Hepatocyte (in vitro differentiated cells): Measurements from ENCODE around the gene RPL11. TPM values are rescaled to one million over a fixed set of nuclear protein-coding genes. Genes with fewer than 3 reads are reported as not detected.

Source experiments
- DNase-seq: peaks from one replicate; pipeline ENCODE4 v3.0.0-alpha.2; 2016; ENCODE audit warnings: low spot score
- H2AFZ ChIP-seq: fragments of 200-600 bp; sonication (generic); 2 replicates; pipeline ENCODE4 v1.6.0; 2016; ENCODE audit warnings: antibody characterized with exemption, mild to moderate bottlenecking
- H3K27ac ChIP-seq: fragments of 200-600 bp; sonication (generic); 2 replicates; pipeline ENCODE4 v1.5.1; 2016; ENCODE audit warnings: mild to moderate bottlenecking
- H3K27me3 ChIP-seq: fragments of 200-600 bp; sonication (generic); 2 replicates; pipeline ENCODE4 v1.6.1; 2016
- H3K36me3 ChIP-seq: fragments of 200-600 bp; sonication (generic); replicated peaks from 2 replicates; pipeline ENCODE4 v1.5.1; 2016; ENCODE audit warnings: low read depth; ENCODE audit not compliant: insufficient read depth
- H3K4me1 ChIP-seq: fragments of 200-600 bp; sonication (generic); 2 replicates; pipeline ENCODE4 v1.5.1; 2016; ENCODE audit warnings: mild to moderate bottlenecking, moderate library complexity; ENCODE audit not compliant: insufficient read depth
- H3K4me2 ChIP-seq: fragments of 200-600 bp; sonication (generic); 2 replicates; pipeline ENCODE4 v1.6.0; 2016
- H3K4me3 ChIP-seq: fragments of 200-600 bp; sonication (generic); 2 replicates; pipeline ENCODE4 v1.5.1; 2016; ENCODE audit warnings: mild to moderate bottlenecking
- H3K79me2 ChIP-seq: fragments of 200-600 bp; sonication (generic); 2 replicates; pipeline ENCODE4 v1.6.0; 2017; ENCODE audit warnings: mild to moderate bottlenecking
- H3K9me2 ChIP-seq: fragments of 200-600 bp; sonication (generic); replicated peaks from 2 replicates; pipeline ENCODE4 v1.6.0; 2017; ENCODE audit warnings: mild to moderate bottlenecking; ENCODE audit not compliant: insufficient read depth
- H3K9me3 ChIP-seq: fragments of 200-600 bp; sonication (generic); 2 replicates; pipeline ENCODE4 v1.5.1; 2016; ENCODE audit warnings: low read depth, mild to moderate bottlenecking
- H4K20me1 ChIP-seq: fragments of 200-600 bp; sonication (generic); 2 replicates; pipeline ENCODE4 v1.6.0; 2016; ENCODE audit warnings: mild to moderate bottlenecking; ENCODE audit not compliant: insufficient read depth, poor library complexity, severe bottlenecking
- CTCF ChIP-seq: fragments of 200-600 bp; sonication (generic); IDR thresholded peaks from 2 replicates; pipeline ENCODE4 v1.5.1; 2016; ENCODE audit warnings: antibody characterized with exemption, mild to moderate bottlenecking; ENCODE audit not compliant: poor library complexity
- EZH2 ChIP-seq: fragments of 200-600 bp; sonication (generic); IDR thresholded peaks from 2 replicates; pipeline ENCODE4 v1.6.1; 2016; ENCODE audit warnings: antibody characterized with exemption, mild to moderate bottlenecking, borderline replicate concordance
- EZH2phosphoT487 ChIP-seq: fragments of 200-600 bp; sonication (generic); IDR thresholded peaks from one replicate; pipeline ENCODE4 v1.6.1; 2018; ENCODE audit warnings: antibody characterized with exemption, mild to moderate bottlenecking, low read depth, moderate library complexity; ENCODE audit not compliant: unreplicated experiment, severe bottlenecking
- WGBS: methylation state at CpG from one replicate; pipeline ENCODE4 v1.1.6; 2016; ENCODE audit warnings: low lambda C conversion rate; ENCODE audit errors: missing lambda C conversion rate; 5-methylcytosine and 5-hydroxymethylcytosine counted together
- polyA plus RNA-seq: library from polyadenylated mRNA; unstranded; fragments of >200 nt; fragmentation: Nextera tagmentation; extraction: Ambion mirVana; gene quantifications from 2 replicates; pipeline ENCODE4 v1.2.1, GENCODE V29; 2016
- total RNA-seq: library from RNA; depleted of rRNA; stranded (reverse); fragments of >200 nt; gene quantifications from 2 replicates; pipeline ENCODE4 v1.2.3, GENCODE V29; 2014

RPL11 gene
- total and polyA plus RNA-seq, 2 experiments from 2014 or later, result 526 to 862 TPM

- no peak overlapping the region for H3K27ac ChIP-seq
- TF ChIP-seq CTCF, result no peak
- TF ChIP-seq EZH2phosphoT487, result no peak
- no peak for TF ChIP-seq EZH2
- peaks cover 98% of the 10 kb centered on the region for H3K79me2 ChIP-seq
- no peak for DNase-seq
- peaks cover 26% of the 10 kb centered on the region for H3K4me1 ChIP-seq
- no peak overlapping the region for H2AFZ ChIP-seq
- H4K20me1 ChIP-seq, result peaks cover 86% of the 10 kb centered on the region
- H3K27me3 ChIP-seq, result no peaks in the 10 kb centered on the region
- H3K9me3 ChIP-seq, result no peaks in the 10 kb centered on the region
- 84% methylated on average over 6 of the region's 6 CpGs for WGBS
- H3K9me2 ChIP-seq, result no peaks in the 10 kb centered on the region
- H3K4me2 ChIP-seq, result no peak overlapping the region
- H3K36me3 ChIP-seq, result peaks cover 5% of the 10 kb centered on the region
- H3K4me3 ChIP-seq, result no peak overlapping the region
Measured at GRCh38 chr1:23696335-23696989, 4.9 kb downstream of the RPL11 start.

- H3K9me3 ChIP-seq, result no peaks in the 10 kb centered on the region
- no peaks in the 10 kb centered on the region for H3K27me3 ChIP-seq
- peaks cover 20% of the 10 kb centered on the region for H3K4me1 ChIP-seq
- peaks cover 5% of the 10 kb centered on the region for H3K36me3 ChIP-seq
- peaks cover 91% of the 10 kb centered on the region for H3K79me2 ChIP-seq
- H3K9me2 ChIP-seq, result no peaks in the 10 kb centered on the region
- TF ChIP-seq CTCF (no peak), EZH2phosphoT487 (no peak), EZH2 (no peak)
- WGBS, result 94% methylated on average over 5 of the region's 5 CpGs
- H4K20me1 ChIP-seq, result peaks cover 73% of the 10 kb centered on the region
- no peak for DNase-seq
- no peak overlapping the region for H3K4me2 ChIP-seq
- H2AFZ ChIP-seq, result no peak overlapping the region
- no peak overlapping the region for H3K4me3 ChIP-seq
- H3K27ac ChIP-seq, result no peak overlapping the region
Measured at GRCh38 chr1:23698466-23698865, 6.9 kb downstream of the RPL11 start.

GRCh38 chr1:23699280-23700179, 7.9 kb downstream of the RPL11 start:
- H3K9me3 ChIP-seq, result no peaks in the 10 kb centered on the region
- H4K20me1 ChIP-seq, result peaks cover 70% of the 10 kb centered on the region
- H3K27me3 ChIP-seq, result no peaks in the 10 kb centered on the region
- no peak for TF ChIP-seq EZH2
- TF ChIP-seq EZH2phosphoT487, result no peak
- no peak for TF ChIP-seq CTCF
- no peak overlapping the region for H3K4me2 ChIP-seq
- H3K79me2 ChIP-seq, result peaks cover 86% of the 10 kb centered on the region
- H3K4me3 ChIP-seq, result no peak overlapping the region
- no peaks in the 10 kb centered on the region for H3K9me2 ChIP-seq
- peaks cover 5% of the 10 kb centered on the region for H3K36me3 ChIP-seq
- H2AFZ ChIP-seq, result no peak overlapping the region
- peaks cover 11% of the 10 kb centered on the region for H3K4me1 ChIP-seq
- no peak for DNase-seq
- WGBS, result 95% methylated on average over 7 of the region's 7 CpGs
- no peak overlapping the region for H3K27ac ChIP-seq
